ENCODE data around the gene PET100. TPM values are rescaled to one million over a fixed set of nuclear protein-coding genes. Genes with fewer than 3 reads are reported as not detected.
A peak's percentile ranks its signal among the peaks of the same experiment; 100 is the strongest.

Gene PET100
- total RNA-seq, 1 donor from 2014 or later: 141 TPM

DNA sequence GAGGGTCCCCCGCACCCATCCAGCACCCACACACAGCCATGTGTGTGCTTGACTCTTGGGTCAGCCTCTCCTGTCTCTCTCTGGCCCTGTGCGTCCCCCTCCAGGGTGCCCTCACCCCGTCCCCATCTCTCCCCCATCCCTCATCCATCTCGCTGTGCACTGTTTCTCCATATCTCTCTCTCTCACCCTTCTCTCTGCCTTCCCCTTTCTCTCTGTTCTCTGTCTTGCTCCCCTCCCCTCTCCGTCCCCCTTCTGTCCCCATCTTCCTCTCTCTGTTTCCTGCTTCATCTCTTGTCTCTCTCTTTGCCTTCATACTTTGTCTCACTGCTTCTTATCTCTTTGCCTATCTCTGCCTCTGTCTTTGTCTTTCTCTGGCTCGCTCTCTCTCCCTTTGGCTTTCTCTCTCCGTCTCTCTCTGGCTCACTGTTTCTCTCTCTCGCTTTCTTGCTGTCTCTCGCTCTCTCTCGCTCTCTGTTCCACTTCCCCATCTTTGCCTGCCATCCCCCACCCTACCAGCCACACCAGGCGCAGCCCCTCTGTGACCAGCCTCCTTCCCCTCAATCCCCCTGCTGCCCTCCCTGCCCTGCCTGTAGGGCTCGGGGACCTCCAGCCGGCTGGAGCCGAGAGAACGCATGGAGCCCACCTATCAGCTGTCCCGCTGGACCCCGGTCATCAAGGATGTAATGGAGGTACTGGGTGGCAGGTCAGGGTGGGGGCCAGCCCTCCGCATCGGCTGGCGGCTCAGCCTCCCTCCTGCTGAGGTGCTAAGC lies 16.2 kb downstream of the PET100 start:
- Mint-ChIP-seq H3K9me3 (no peaks in the 10 kb centered on the region), H3K27ac (ENCODE audit: unreplicated experiment) (no peak overlapping the region), H3K4me3 (peak overlapping the region; percentile 8), H3K4me1 (no peaks in the 10 kb centered on the region), H3K36me3 (ENCODE audit: low read depth) (no peaks in the 10 kb centered on the region), H3K27me3 (ENCODE audit: low read depth) (peaks cover 17% of the 10 kb centered on the region)
- no peak for DNase-seq (ENCODE audit: low read depth, low spot score)
- TF ChIP-seq, protein P1, sequence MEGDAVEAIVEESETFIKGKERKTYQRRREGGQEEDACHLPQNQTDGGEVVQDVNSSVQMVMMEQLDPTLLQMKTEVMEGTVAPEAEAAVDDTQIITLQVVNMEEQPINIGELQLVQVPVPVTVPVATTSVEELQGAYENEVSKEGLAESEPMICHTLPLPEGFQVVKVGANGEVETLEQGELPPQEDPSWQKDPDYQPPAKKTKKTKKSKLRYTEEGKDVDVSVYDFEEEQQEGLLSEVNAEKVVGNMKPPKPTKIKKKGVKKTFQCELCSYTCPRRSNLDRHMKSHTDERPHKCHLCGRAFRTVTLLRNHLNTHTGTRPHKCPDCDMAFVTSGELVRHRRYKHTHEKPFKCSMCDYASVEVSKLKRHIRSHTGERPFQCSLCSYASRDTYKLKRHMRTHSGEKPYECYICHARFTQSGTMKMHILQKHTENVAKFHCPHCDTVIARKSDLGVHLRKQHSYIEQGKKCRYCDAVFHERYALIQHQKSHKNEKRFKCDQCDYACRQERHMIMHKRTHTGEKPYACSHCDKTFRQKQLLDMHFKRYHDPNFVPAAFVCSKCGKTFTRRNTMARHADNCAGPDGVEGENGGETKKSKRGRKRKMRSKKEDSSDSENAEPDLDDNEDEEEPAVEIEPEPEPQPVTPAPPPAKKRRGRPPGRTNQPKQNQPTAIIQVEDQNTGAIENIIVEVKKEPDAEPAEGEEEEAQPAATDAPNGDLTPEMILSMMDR (conservative IDR thresholded peaks at IDR 0.05): no peak

DNA sequence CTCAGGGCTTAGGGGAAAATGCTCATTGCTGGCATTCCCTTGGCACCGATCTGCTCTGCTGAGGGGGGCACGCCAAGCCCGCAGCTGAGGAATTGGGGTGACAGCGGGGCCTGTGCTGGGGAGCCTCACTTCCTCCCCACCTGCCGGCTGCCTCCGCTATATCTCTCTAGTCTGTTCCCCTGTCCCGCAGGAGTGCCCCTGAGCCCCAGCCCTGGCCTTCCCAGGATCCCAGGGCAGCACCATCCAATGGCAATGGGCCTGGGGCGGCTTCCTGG lies 16.8 kb downstream of the PET100 start:
- Mint-ChIP-seq H3K4me1 (no peaks in the 10 kb centered on the region), H3K27me3 (ENCODE audit: low read depth) (peaks cover 19% of the 10 kb centered on the region), H3K4me3 (no peak overlapping the region), H3K27ac (ENCODE audit: unreplicated experiment) (no peak overlapping the region), H3K9me3 (no peaks in the 10 kb centered on the region), H3K36me3 (ENCODE audit: low read depth) (no peaks in the 10 kb centered on the region)
- TF ChIP-seq, protein P1 (conservative IDR thresholded peaks at IDR 0.05): no peak
- DNase-seq (ENCODE audit: low read depth, low spot score): no peak

DNA sequence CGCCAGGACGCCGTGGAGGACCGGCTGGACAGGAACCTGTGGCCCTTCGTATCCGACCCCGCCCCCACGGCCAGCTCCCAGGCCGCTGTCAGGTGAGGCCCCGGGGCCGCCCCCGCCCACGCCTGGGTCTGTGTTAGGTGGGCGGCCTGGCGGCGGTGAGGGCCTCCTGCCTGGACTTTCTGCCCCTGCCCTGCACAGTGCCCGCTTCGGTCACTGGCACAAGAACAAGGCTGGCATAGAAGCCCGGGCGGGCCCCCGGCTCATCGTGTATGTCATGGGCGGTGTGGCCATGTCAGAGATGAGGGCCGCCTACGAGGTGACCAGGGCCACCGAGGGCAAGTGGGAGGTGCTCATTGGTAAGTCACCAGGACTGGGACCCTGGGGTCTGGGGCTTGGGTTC lies 17.6 kb downstream of the PET100 start:
- Mint-ChIP-seq H3K27ac (ENCODE audit: unreplicated experiment) (no peak overlapping the region), H3K27me3 (ENCODE audit: low read depth) (peaks cover 24% of the 10 kb centered on the region), H3K4me1 (peaks cover 2% of the 10 kb centered on the region), H3K36me3 (ENCODE audit: low read depth) (no peaks in the 10 kb centered on the region), H3K4me3 (no peak overlapping the region), H3K9me3 (no peaks in the 10 kb centered on the region)
- no peak for DNase-seq (ENCODE audit: low read depth, low spot score)
- TF ChIP-seq, protein P1 (conservative IDR thresholded peaks at IDR 0.05): no peak

DNA sequence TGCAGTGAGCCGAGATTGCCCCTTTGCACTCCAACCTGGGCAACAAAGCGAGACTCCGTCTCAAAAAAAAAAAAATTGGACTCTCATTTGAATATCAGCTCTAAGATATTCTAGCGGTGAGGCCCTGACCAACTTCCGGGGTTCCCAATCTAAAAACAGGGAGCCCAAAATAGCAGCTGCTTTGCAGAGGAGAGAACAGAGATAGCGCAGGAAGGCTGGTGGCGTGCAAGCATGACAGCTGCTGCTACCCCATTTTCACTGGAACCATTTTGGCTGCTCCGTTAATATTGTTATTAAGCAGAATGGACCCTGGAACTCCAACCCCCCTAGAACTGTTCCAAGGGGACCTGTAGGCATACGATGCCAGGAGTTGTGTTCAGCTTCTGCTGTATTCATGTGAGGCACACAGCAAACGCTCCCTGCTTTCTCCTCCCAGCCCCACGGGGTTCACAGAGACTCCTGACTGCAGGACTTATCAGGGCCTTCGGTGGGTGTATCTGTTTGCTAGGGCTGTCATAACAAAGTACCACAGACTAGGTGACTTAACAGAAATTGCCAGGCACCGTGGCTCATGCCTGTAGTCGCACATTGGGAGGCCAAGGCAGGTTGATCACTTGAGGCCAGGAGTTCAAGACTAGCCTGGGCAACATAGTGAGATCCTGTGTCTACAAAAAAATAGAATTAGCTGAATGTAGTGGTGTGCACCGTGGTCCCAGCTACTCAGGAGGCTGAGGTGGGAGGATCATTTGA lies 18.8 kb downstream of the PET100 start:
- H3K9me3 Mint-ChIP-seq: no peaks in the 10 kb centered on the region
- H3K27ac Mint-ChIP-seq (ENCODE audit: unreplicated experiment): no peak overlapping the region
- peaks cover 8% of the 10 kb centered on the region for H3K4me1 Mint-ChIP-seq
- H3K27me3 Mint-ChIP-seq (ENCODE audit: low read depth): peaks cover 30% of the 10 kb centered on the region
- H3K36me3 Mint-ChIP-seq (ENCODE audit: low read depth): no peaks in the 10 kb centered on the region
- H3K4me3 Mint-ChIP-seq: no peak overlapping the region
- TF ChIP-seq, protein P1 (conservative IDR thresholded peaks at IDR 0.05): no peak
- DNase-seq (ENCODE audit: low read depth, low spot score): no peak

DNA sequence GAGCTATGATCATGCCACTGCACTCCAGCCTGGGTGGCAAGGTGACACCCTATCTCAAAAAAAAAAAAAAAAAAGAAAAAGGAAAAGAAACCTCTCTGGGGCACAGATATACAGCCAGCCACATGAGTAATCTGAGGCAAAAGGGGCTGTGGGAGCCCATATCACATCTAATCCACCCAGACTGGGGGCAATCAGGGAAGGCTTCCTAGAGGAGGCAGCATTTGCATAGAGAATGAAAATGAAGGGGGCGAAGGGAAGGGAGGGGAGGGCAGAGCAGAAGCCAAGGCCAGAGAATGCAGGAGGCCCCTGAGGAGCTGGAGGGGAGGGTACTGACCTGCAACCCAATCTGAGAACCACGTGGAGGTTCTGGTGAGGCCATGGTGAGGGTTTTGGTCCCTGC lies 20.6 kb downstream of the PET100 start:
- Mint-ChIP-seq H3K36me3 (ENCODE audit: low read depth) (no peaks in the 10 kb centered on the region), H3K4me3 (no peak overlapping the region), H3K27me3 (ENCODE audit: low read depth) (peaks cover 35% of the 10 kb centered on the region), H3K9me3 (no peaks in the 10 kb centered on the region), H3K27ac (ENCODE audit: unreplicated experiment) (no peak overlapping the region), H3K4me1 (peaks cover 8% of the 10 kb centered on the region)
- DNase-seq (ENCODE audit: low read depth, low spot score): no peak
- TF ChIP-seq, protein P1 (conservative IDR thresholded peaks at IDR 0.05): no peak

Data from neural crest cell (in vitro differentiated cells).